OCI-LY7 (cell line): ENCODE results near the gene TMBIM1. TPM values are rescaled to one million over a fixed set of nuclear protein-coding genes. Genes with fewer than 3 reads are reported as not detected.

Source experiments
- BruUV-seq: library from RNA; stranded (reverse); fragments of 400-500 nt; replicated peaks from 2 replicates; lab custom pipeline; 2021; lab: Mats Ljungman, UMichigan
- CTCF ChIA-PET: fragments of 300-600 bp; sonication (Branson Sonifier 250); formaldehyde crosslinking; loops from one replicate; lab custom pipeline; 2022; ENCODE audit warnings: antibody characterized with exemption; ENCODE audit not compliant: unreplicated experiment; lab: Charles Lee
- POLR2A ChIA-PET: fragments of 300-600 bp; sonication (Branson Sonifier 250); formaldehyde crosslinking; loops from one replicate; lab custom pipeline; 2022; ENCODE audit warnings: antibody characterized with exemption; lab: Charles Lee
- DNase-seq: peaks from one replicate; pipeline ENCODE4 v3.0.0-alpha.2; 2015; ENCODE audit warnings: low spot score
- H2AFZ ChIP-seq: fragments of 200-600 bp; sonication (generic), shearing (Covaris generic); 2 replicates; pipeline ENCODE4 v1.6.1; 2014; ENCODE audit warnings: mild to moderate bottlenecking, antibody characterized with exemption, low read length, moderate library complexity
- H3K27ac ChIP-seq: fragments of 200-600 bp; sonication (generic); 2 replicates; pipeline ENCODE4 v1.5.1; 2014; ENCODE audit warnings: mixed run types, low read depth, mild to moderate bottlenecking, moderate library complexity, low read length, inconsistent platforms; ENCODE audit not compliant: poor library complexity, severe bottlenecking
- H3K36me3 ChIP-seq: fragments of 200-600 bp; sonication (generic); 2 replicates; pipeline ENCODE4 v1.6.1; 2014; ENCODE audit warnings: mild to moderate bottlenecking, antibody characterized with exemption, low read length, moderate library complexity, mixed read lengths; ENCODE audit not compliant: insufficient read depth
- H3K4me1 ChIP-seq: fragments of 200-600 bp; sonication (generic); 2 replicates; pipeline ENCODE4 v1.5.1; 2014; ENCODE audit warnings: mild to moderate bottlenecking, low read length; ENCODE audit not compliant: insufficient read depth, poor library complexity, severe bottlenecking
- H3K4me2 ChIP-seq: fragments of 200-600 bp; sonication (generic); 2 replicates; pipeline ENCODE4 v1.6.1; 2014; ENCODE audit warnings: mild to moderate bottlenecking, low read length
- H3K4me3 ChIP-seq: fragments of 200-600 bp; sonication (generic); 2 replicates; pipeline ENCODE4 v1.5.1; 2014; ENCODE audit warnings: mild to moderate bottlenecking, low read depth, low read length; ENCODE audit not compliant: poor library complexity, severe bottlenecking
- H3K79me2 ChIP-seq: fragments of 200-600 bp; sonication (generic); 2 replicates; pipeline ENCODE4 v1.6.1; 2016; ENCODE audit warnings: low read depth, mild to moderate bottlenecking, low read length, moderate library complexity, mixed read lengths; ENCODE audit not compliant: insufficient read depth
- H3K9me2 ChIP-seq: fragments of 200-600 bp; sonication (generic); 2 replicates; pipeline ENCODE4 v1.6.1; 2016; ENCODE audit warnings: mild to moderate bottlenecking, low read length, mixed read lengths; ENCODE audit not compliant: insufficient read depth
- H3K9me3 ChIP-seq: fragments of 200-600 bp; sonication (generic); 2 replicates; pipeline ENCODE4 v1.6.1; 2014; ENCODE audit warnings: mild to moderate bottlenecking, mixed run types, low read length, mixed read lengths
- H4K20me1 ChIP-seq: fragments of 200-600 bp; sonication (generic); 2 replicates; pipeline ENCODE4 v1.6.1; 2014; ENCODE audit warnings: mild to moderate bottlenecking, antibody characterized with exemption, low read length, moderate library complexity, mixed read lengths; ENCODE audit not compliant: insufficient read depth
- CTCF ChIP-seq: fragments of 200-600 bp; sonication (generic); conservative IDR thresholded peaks from 2 replicates; pipeline ENCODE4 v1.5.1; 2014; ENCODE audit warnings: mild to moderate bottlenecking, antibody characterized with exemption, low read length, moderate library complexity, mixed read lengths
- EZH2phosphoT487 ChIP-seq: fragments of 200-600 bp; sonication (generic); IDR thresholded peaks from 2 replicates; pipeline ENCODE4 v1.6.1; 2018; ENCODE audit warnings: low read depth, borderline replicate concordance, mild to moderate bottlenecking, mixed run types, antibody characterized with exemption, low read length, moderate library complexity, mixed read lengths
- intact Hi-C: fragments of 100-400 bp; cut with micrococcal nuclease; formaldehyde crosslinking; loops from one replicate; pipeline ENCODE4 v1.10.0; 2022; ENCODE audit not compliant: unreplicated experiment
- total RNA-seq, 2 experiments: library from RNA; depleted of rRNA in 1 of 2; stranded (reverse); fragments of >200 nt in 1 of 2; shearing (Covaris generic) in 1 of 2; gene quantifications; 2 replicates each; pipeline ENCODE4 v1.2.3, GENCODE V29; 2014 to 2022

TMBIM1 gene
- total RNA-seq, 2 experiments from 2014 or later, result 27.6 to 30.3 TPM

GRCh38 chr2:218262631-218263586 is 29.4 kb downstream of the TMBIM1 start:
- ChIA-PET CTCF (interaction anchor here (0.5 to 0.6 kb wide), 2 partner anchors 17 to 56 kb away, joined by 3 read pairs; no protein-coding TSS in a partner anchor), POLR2A (no interaction called here)
- peaks cover 38% of the 10 kb centered on the region for H3K4me1 ChIP-seq
- DNase-seq, result no peak
- no peaks in the 10 kb centered on the region for H4K20me1 ChIP-seq
- H2AFZ ChIP-seq, result no peak overlapping the region
- no TSS peak for BruUV-seq
- H3K4me3 ChIP-seq, result no peak overlapping the region
- TF ChIP-seq CTCF, result no peak
- TF ChIP-seq EZH2phosphoT487, result no peak
- H3K79me2 ChIP-seq, result no peaks in the 10 kb centered on the region
- peaks cover 30% of the 10 kb centered on the region for H3K36me3 ChIP-seq
- no peaks in the 10 kb centered on the region for H3K9me3 ChIP-seq
- H3K4me2 ChIP-seq, result no peak overlapping the region
- intact Hi-C loops, result no loop called here
- no peak overlapping the region for H3K27ac ChIP-seq
- H3K9me2 ChIP-seq, result no peaks in the 10 kb centered on the region

- ChIA-PET CTCF (interaction anchor here (0.5 kb wide), 1 partner anchor 55 kb away, joined by 3 read pairs; no protein-coding TSS in a partner anchor), POLR2A (no interaction called here)
- Histone ChIP-seq H4K20me1 (no peaks in the 10 kb centered on the region), H3K4me3 (no peak overlapping the region), H2AFZ (no peak overlapping the region), H3K4me2 (no peak overlapping the region), H3K27ac (no peak overlapping the region), H3K4me1 (peaks cover 44% of the 10 kb centered on the region), H3K79me2 (no peaks in the 10 kb centered on the region), H3K9me3 (no peaks in the 10 kb centered on the region), H3K9me2 (no peaks in the 10 kb centered on the region), H3K36me3 (peaks cover 26% of the 10 kb centered on the region)
- no peak for DNase-seq
- intact Hi-C loops, result no loop called here
- no TSS peak for BruUV-seq
- TF ChIP-seq EZH2phosphoT487, result no peak
- no peak for TF ChIP-seq CTCF
Measured at GRCh38 chr2:218262237-218262600, 30.1 kb downstream of the TMBIM1 start.
